OCI-LY3 (cell line): ENCODE measurements around the gene CLCA1.

ENCODE experiments used
- CTCF ChIP-seq: fragments of 200-600, 300-600 bp; sonication (generic); IDR thresholded peaks from 2 replicates; pipeline ENCODE4 v1.5.1; 2014; ENCODE audit warnings: antibody characterized with exemption, low read length, low read depth
- EZH2phosphoT487 ChIP-seq: fragments of 200-600 bp; shearing (Covaris generic); IDR thresholded peaks from 2 replicates; pipeline ENCODE4 v1.6.1; 2018; ENCODE audit warnings: antibody characterized with exemption, mixed run types, low read depth

GRCh38 chr1:86491171-86491950 is 22.6 kb downstream of the CLCA1 start:
- TF ChIP-seq CTCF, result no peak
- no peak for TF ChIP-seq EZH2phosphoT487
